ENCODE data around the gene SIK2. TPM values are rescaled to one million over a fixed set of nuclear protein-coding genes. Genes with fewer than 3 reads are reported as not detected.

The SIK2 gene
- total RNA-seq, 3 donors from 2014 or later (not counting 1 experiment from before 2014, with no cell fraction given): 7.1 to 14.3 (median 8.4) TPM

DNA sequence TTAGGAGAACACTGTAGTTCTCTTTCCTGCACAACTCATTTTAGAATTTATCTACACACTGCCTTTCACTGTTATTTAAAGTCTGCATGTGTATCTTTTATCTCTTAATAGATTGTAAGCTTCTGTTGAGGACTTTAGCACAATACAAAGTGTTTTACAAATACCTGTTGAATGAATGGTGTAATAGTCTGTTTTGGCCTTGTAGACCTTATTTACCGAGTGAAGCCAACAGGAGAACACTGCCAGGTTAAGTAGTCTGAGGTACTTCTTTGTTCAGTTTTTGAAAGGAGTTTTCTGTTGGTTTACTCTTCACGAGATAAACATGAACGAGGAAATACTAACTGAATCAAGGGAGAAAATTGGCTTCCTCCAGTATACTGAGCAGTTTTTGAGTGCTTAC lies 31.0 kb downstream of the SIK2 start:
- Histone ChIP-seq H3K9me3 (ENCODE audit: control insufficient read depth, insufficient read depth, low read length) (no peaks in the 10 kb centered on the region), H3K27me3 (ENCODE audit: control insufficient read depth, insufficient read depth, low read length) (no peaks in the 10 kb centered on the region), H3K4me1 (ENCODE audit: control insufficient read depth, insufficient read depth, low read length) (no peaks in the 10 kb centered on the region), H3K36me3 (ENCODE audit: control insufficient read depth, insufficient read depth, low read length) (peaks cover 2% of the 10 kb centered on the region), H3K27ac (ENCODE audit: low read length) (no peak overlapping the region), H3K4me3 (ENCODE audit: low read length) (no peak overlapping the region)
- no peak overlapping the region for H3K4me3 Mint-ChIP-seq
- 96% methylated on average over 3 of the region's 3 CpGs for WGBS (ENCODE audit: insufficient coverage)
- H3K9me3 Mint-ChIP-seq: no peaks in the 10 kb centered on the region
- ATAC-seq: no peak
- intact Hi-C loops (cut with micrococcal nuclease): no loop called here
- H3K27me3 Mint-ChIP-seq (ENCODE audit: low read depth in 2 of 2): no peaks in the 10 kb centered on the region
- H3K27ac Mint-ChIP-seq: peak overlapping the region; percentile 21 to 45
- no peak for DNase-seq
- peaks cover 19 to 22% of the 10 kb centered on the region in 2 donors for H3K4me1 Mint-ChIP-seq
- H3K36me3 Mint-ChIP-seq: no peaks in the 10 kb centered on the region
- TF ChIP-seq, protein P1, sequence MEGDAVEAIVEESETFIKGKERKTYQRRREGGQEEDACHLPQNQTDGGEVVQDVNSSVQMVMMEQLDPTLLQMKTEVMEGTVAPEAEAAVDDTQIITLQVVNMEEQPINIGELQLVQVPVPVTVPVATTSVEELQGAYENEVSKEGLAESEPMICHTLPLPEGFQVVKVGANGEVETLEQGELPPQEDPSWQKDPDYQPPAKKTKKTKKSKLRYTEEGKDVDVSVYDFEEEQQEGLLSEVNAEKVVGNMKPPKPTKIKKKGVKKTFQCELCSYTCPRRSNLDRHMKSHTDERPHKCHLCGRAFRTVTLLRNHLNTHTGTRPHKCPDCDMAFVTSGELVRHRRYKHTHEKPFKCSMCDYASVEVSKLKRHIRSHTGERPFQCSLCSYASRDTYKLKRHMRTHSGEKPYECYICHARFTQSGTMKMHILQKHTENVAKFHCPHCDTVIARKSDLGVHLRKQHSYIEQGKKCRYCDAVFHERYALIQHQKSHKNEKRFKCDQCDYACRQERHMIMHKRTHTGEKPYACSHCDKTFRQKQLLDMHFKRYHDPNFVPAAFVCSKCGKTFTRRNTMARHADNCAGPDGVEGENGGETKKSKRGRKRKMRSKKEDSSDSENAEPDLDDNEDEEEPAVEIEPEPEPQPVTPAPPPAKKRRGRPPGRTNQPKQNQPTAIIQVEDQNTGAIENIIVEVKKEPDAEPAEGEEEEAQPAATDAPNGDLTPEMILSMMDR (IDR thresholded peaks at IDR 0.05): no peak

DNA sequence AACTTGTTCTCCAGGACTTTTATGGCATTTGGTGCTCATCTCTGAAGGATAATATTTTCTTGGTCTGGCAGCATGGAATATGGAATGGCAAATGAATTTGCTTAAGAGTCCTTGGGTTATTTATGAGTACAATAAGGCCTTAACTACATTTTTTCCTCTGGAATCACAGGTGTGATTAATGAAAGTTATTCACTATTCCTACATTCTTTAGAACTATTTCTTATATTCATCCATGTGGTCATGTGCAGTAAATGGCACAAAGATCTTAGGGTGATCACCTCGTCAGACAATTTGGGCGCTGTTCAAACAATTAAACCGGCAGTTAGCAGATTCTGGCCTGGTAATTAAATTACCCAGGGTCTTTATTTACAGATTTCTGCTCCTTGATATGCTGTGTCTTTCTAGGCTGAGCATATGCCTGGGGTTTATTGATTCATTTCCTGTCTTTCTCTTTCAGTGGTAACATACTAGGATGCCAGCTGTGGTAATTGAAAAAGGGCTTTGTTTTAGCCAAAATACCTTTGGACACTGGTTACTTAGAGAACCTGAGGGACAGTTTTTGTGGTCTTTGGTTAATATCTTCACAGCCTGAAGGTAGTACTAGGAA lies 31.6 kb downstream of the SIK2 start:
- no peaks in the 10 kb centered on the region for H3K4me1 ChIP-seq (ENCODE audit: control insufficient read depth, insufficient read depth, low read length)
- peaks cover 2% of the 10 kb centered on the region for H3K36me3 ChIP-seq (ENCODE audit: control insufficient read depth, insufficient read depth, low read length)
- H3K27me3 ChIP-seq (ENCODE audit: control insufficient read depth, insufficient read depth, low read length): no peaks in the 10 kb centered on the region
- H3K36me3 Mint-ChIP-seq: no peaks in the 10 kb centered on the region
- no peak overlapping the region for H3K27ac ChIP-seq (ENCODE audit: low read length)
- intact Hi-C loops (cut with micrococcal nuclease): no loop called here
- 44% methylated on average over 3 of the region's 3 CpGs for WGBS (ENCODE audit: insufficient coverage)
- no peaks in the 10 kb centered on the region for H3K9me3 Mint-ChIP-seq
- no peaks in the 10 kb centered on the region for H3K9me3 ChIP-seq (ENCODE audit: control insufficient read depth, insufficient read depth, low read length)
- ATAC-seq (no peak), DNase-seq (no peak)
- no peak overlapping the region for H3K4me3 ChIP-seq (ENCODE audit: low read length)
- peaks cover 19 to 22% of the 10 kb centered on the region in 2 donors for H3K4me1 Mint-ChIP-seq
- TF ChIP-seq, protein P1 (IDR thresholded peaks at IDR 0.05): no peak
- peak overlapping the region; percentile 21 to 45 for H3K27ac Mint-ChIP-seq
- H3K27me3 Mint-ChIP-seq (ENCODE audit: low read depth in 2 of 2): no peaks in the 10 kb centered on the region
- no peak overlapping the region for H3K4me3 Mint-ChIP-seq

DNA sequence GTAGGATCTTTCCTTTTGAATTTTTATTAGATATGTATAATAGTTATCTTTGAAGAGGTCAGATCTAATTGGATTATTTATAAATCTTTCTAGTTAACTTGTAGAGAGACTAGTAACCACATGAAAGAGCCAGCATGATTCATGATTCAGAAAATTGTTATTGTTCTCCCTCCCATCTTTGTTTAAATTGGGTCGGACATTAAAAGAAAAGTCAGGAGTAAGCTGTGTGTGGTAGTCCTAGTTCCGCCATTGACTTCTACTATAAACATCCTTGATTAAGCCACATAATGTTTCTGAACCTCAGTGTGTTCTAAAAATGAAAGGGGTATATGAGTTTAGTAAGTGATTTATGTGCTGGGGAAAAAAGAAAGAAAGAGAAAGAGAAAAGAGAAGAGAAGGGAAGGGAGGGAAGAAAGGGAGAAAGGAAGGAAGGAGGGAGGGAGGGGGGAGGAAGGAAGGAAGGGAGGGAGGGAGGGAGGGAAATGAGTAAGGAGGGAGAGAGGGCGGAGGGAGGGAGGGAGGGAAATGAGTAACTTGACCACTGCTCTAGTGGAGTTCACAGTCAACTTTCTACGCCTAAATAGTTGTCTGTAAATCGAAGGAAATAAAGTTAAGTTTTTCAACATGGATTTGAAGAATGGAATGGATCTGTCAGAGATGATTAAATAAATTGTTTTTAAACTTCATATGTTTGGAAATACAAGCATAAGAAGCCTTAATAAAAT lies 32.9 kb downstream of the SIK2 start:
- H3K4me3 Mint-ChIP-seq: no peak overlapping the region
- intact Hi-C loops (cut with micrococcal nuclease): no loop called here
- Histone ChIP-seq H3K4me1 (ENCODE audit: control insufficient read depth, insufficient read depth, low read length) (no peaks in the 10 kb centered on the region), H3K27me3 (ENCODE audit: control insufficient read depth, insufficient read depth, low read length) (no peaks in the 10 kb centered on the region), H3K36me3 (ENCODE audit: control insufficient read depth, insufficient read depth, low read length) (no peaks in the 10 kb centered on the region), H3K27ac (ENCODE audit: low read length) (no peak overlapping the region), H3K4me3 (ENCODE audit: low read length) (no peak overlapping the region), H3K9me3 (ENCODE audit: control insufficient read depth, insufficient read depth, low read length) (no peaks in the 10 kb centered on the region)
- TF ChIP-seq, protein P1 (IDR thresholded peaks at IDR 0.05): no peak
- WGBS (ENCODE audit: insufficient coverage): 65% methylated on average over 3 of the region's 5 CpGs
- ATAC-seq: no peak
- DNase-seq: no peak
- no peaks in the 10 kb centered on the region for H3K27me3 Mint-ChIP-seq (ENCODE audit: low read depth in 2 of 2)
- no peaks in the 10 kb centered on the region for H3K36me3 Mint-ChIP-seq
- H3K27ac Mint-ChIP-seq: peak overlapping the region; percentile 1 to 21
- H3K9me3 Mint-ChIP-seq: no peaks in the 10 kb centered on the region
- H3K4me1 Mint-ChIP-seq: peaks cover 22 to 23% of the 10 kb centered on the region in 2 donors

Data from natural killer cell (primary cell).